HCT116 (cell line): Measurements from ENCODE around the gene LLGL2.

ENCODE experiments used
- EGR1 ChIP-seq: IDR thresholded peaks from 2 replicates; pipeline ENCODE4 v1.6.1; 2012; ENCODE audit warnings: low read depth
- EZH2 ChIP-seq: fragments of 200-600 bp; sonication (generic); IDR thresholded peaks from 2 replicates; pipeline ENCODE4 v1.6.1; 2017; ENCODE audit warnings: antibody characterized with exemption, mixed run types
- EZH2phosphoT487 ChIP-seq: fragments of 200-600 bp; IDR thresholded peaks from 2 replicates; pipeline ENCODE4 v1.6.1; 2018; ENCODE audit warnings: antibody characterized with exemption, borderline replicate concordance
- POLR2A ChIP-seq: IDR thresholded peaks from 2 replicates; pipeline ENCODE4 v1.7.0; 2011; ENCODE audit warnings: borderline replicate concordance; ENCODE audit not compliant: insufficient read depth, insufficient read length; ENCODE audit errors: extremely low read depth
- RAD21 ChIP-seq: IDR thresholded peaks from 2 replicates; pipeline ENCODE4 v1.6.1; 2012; ENCODE audit warnings: low read depth, mild to moderate bottlenecking
- SIN3A ChIP-seq: IDR thresholded peaks from 2 replicates; pipeline ENCODE4 v1.6.1; 2012; ENCODE audit warnings: low read depth
- TCF7L2 ChIP-seq: IDR thresholded peaks from 2 replicates; pipeline ENCODE4 v1.7.0; 2011; ENCODE audit warnings: borderline replicate concordance, inconsistent platforms; ENCODE audit not compliant: insufficient read depth, insufficient read length; ENCODE audit errors: extremely low read depth
- ZNF274 ChIP-seq: fragments of 200-500 bp; sonication (Bioruptor generic); IDR thresholded peaks from 2 replicates; pipeline ENCODE4 v1.6.1; 2014; ENCODE audit warnings: mild to moderate bottlenecking, low read depth, low read length, inconsistent platforms
- TF ChIP-seq, protein P1 (sequence below), 3 experiments: fragments of 200-600 bp in 1 of 3; sonication (generic) in 1 of 3; IDR thresholded peaks in 2 of 3; conservative IDR thresholded peaks in 1 of 3; 2 replicates each; pipeline ENCODE4 v1.5.1; 2012 to 2017; ENCODE audit warnings: low read depth in 2 of 3, low read length in 2 of 3, antibody characterized with exemption in 1 of 3, borderline replicate concordance in 1 of 3, control low read depth in 1 of 3, mild to moderate bottlenecking in 1 of 3, mixed read lengths in 1 of 3, mixed run types in 1 of 3, moderate library complexity in 1 of 3; ENCODE audit not compliant: insufficient read depth in 1 of 3
- TF ChIP-seq, protein P2 (sequence below): IDR thresholded peaks from 2 replicates; pipeline ENCODE4 v1.6.1; 2012
- TF ChIP-seq, protein P3 (sequence below): IDR thresholded peaks from 2 replicates; pipeline ENCODE4 v1.6.1; 2012
- TF ChIP-seq, protein P4 (sequence below): IDR thresholded peaks from 2 replicates; pipeline ENCODE4 v1.6.1; 2012; ENCODE audit warnings: low read depth

DNA sequence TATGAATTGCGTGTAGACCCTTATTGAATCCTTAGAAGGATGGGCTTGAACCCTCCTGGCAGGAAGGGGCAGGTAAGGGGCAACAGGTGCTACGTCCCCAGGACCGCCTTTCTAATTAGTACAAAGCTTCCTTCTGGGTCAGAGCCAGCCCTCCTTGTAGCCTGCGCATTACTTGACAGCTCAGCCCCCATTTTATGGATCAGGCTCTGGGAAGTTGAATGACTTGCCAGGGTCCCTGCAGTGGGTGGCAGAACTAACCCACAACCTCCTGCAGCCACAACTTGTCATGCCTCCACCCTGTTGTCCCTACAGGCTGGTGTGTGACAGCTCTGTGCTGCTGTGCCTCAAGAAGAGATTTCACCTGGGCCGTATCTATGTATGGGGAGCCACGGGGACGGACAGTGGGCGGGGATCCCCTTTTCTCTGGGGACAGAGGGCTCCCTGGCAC, 64.8 kb downstream of the LLGL2 start:
- TF ChIP-seq, protein P1, sequence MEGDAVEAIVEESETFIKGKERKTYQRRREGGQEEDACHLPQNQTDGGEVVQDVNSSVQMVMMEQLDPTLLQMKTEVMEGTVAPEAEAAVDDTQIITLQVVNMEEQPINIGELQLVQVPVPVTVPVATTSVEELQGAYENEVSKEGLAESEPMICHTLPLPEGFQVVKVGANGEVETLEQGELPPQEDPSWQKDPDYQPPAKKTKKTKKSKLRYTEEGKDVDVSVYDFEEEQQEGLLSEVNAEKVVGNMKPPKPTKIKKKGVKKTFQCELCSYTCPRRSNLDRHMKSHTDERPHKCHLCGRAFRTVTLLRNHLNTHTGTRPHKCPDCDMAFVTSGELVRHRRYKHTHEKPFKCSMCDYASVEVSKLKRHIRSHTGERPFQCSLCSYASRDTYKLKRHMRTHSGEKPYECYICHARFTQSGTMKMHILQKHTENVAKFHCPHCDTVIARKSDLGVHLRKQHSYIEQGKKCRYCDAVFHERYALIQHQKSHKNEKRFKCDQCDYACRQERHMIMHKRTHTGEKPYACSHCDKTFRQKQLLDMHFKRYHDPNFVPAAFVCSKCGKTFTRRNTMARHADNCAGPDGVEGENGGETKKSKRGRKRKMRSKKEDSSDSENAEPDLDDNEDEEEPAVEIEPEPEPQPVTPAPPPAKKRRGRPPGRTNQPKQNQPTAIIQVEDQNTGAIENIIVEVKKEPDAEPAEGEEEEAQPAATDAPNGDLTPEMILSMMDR (IDR thresholded peaks at IDR 0.05 in 2 of 3, conservative IDR thresholded peaks at IDR 0.05 in 1 of 3; ENCODE audit: borderline replicate concordance in 1 of 3, insufficient read depth in 1 of 3, low read depth in 2 of 3, low read length in 2 of 3): no peak
- TF ChIP-seq EZH2 (no peak), TCF7L2 (no peak), SIN3A (no peak), RAD21 (no peak), ZNF274 (no peak), EZH2phosphoT487 (no peak), POLR2A (no peak), EGR1 (no peak)
- TF ChIP-seq, protein P2, sequence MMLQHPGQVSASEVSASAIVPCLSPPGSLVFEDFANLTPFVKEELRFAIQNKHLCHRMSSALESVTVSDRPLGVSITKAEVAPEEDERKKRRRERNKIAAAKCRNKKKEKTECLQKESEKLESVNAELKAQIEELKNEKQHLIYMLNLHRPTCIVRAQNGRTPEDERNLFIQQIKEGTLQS: no peak
- TF ChIP-seq, protein P3, sequence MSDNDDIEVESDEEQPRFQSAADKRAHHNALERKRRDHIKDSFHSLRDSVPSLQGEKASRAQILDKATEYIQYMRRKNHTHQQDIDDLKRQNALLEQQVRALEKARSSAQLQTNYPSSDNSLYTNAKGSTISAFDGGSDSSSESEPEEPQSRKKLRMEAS: no peak
- TF ChIP-seq, protein P4, sequence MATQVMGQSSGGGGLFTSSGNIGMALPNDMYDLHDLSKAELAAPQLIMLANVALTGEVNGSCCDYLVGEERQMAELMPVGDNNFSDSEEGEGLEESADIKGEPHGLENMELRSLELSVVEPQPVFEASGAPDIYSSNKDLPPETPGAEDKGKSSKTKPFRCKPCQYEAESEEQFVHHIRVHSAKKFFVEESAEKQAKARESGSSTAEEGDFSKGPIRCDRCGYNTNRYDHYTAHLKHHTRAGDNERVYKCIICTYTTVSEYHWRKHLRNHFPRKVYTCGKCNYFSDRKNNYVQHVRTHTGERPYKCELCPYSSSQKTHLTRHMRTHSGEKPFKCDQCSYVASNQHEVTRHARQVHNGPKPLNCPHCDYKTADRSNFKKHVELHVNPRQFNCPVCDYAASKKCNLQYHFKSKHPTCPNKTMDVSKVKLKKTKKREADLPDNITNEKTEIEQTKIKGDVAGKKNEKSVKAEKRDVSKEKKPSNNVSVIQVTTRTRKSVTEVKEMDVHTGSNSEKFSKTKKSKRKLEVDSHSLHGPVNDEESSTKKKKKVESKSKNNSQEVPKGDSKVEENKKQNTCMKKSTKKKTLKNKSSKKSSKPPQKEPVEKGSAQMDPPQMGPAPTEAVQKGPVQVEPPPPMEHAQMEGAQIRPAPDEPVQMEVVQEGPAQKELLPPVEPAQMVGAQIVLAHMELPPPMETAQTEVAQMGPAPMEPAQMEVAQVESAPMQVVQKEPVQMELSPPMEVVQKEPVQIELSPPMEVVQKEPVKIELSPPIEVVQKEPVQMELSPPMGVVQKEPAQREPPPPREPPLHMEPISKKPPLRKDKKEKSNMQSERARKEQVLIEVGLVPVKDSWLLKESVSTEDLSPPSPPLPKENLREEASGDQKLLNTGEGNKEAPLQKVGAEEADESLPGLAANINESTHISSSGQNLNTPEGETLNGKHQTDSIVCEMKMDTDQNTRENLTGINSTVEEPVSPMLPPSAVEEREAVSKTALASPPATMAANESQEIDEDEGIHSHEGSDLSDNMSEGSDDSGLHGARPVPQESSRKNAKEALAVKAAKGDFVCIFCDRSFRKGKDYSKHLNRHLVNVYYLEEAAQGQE: no peak
